ENCODE measurements around the gene FBXW12. TPM values are rescaled to one million over a fixed set of nuclear protein-coding genes. Genes with fewer than 3 reads are reported as not detected.

FBXW12 gene
- not detected for total RNA-seq

GRCh38 chr3:48371651-48372376, at the start of gene FBXW12:
Gene FBXW12 (plus strand): TSS chr3:48372219. CDS start chr3:48372768, 549 bp downstream.

GRCh38 chr3:48333346-48334245, 38.4 kb upstream of the FBXW12 start, which contains the start of gene SPINK8:
Gene SPINK8 (minus strand): TSS chr3:48333661. CDS start chr3:48328341, 5,320 bp downstream.

GRCh38 chr3:48429960-48430707, 58.1 kb downstream of the FBXW12 start, which contains the start of gene PLXNB1:
Gene PLXNB1 (minus strand): TSS chr3:48430086. CDS start chr3:48424611, 5,475 bp downstream.

GRCh38 chr3:48439820-48440589, 68.0 kb downstream of the FBXW12 start, which contains the start of the genes CCDC51 and TMA7:
Gene CCDC51 (minus strand): TSS chr3:48440119. CDS start chr3:48435128, 4,991 bp downstream.
Gene TMA7 (plus strand): TSS chr3:48440257. CDS start chr3:48440297, 40 bp downstream.

Other genes starting within 250 kb of the FBXW12 start
- 10 to 100 TPM; 15.8 to 16.3 TPM for gene CDC25A, start 183.8 kb upstream of the FBXW12 start, total RNA-seq
- gene CAMP, start 148.7 kb upstream of the FBXW12 start, total RNA-seq, result not detected
- 10 to 100 TPM; 44.5 to 48.6 TPM for gene ZNF589, start 131.1 kb upstream of the FBXW12 start, total RNA-seq
- gene NME6, start 70.9 kb upstream of the FBXW12 start, total RNA-seq, result 10 to 100 TPM; 32.0 to 34.8 TPM
- gene SPINK8, start 38.6 kb upstream of the FBXW12 start, total RNA-seq, result not detected
- 1 to 10 TPM; 2.1 to 2.6 TPM for gene PLXNB1, start 57.9 kb downstream of the FBXW12 start, total RNA-seq
- gene CCDC51, start 67.9 kb downstream of the FBXW12 start, total RNA-seq, result 10 to 100 TPM; 11.7 to 11.8 TPM
- 100 to 1,000 TPM; 293 to 318 TPM for gene TMA7, start 68.0 kb downstream of the FBXW12 start, total RNA-seq
- 10 to 100 TPM; 13.5 to 14.9 TPM for gene ATRIP, start 74.5 kb downstream of the FBXW12 start, total RNA-seq
- 100 to 1,000 TPM; 142 to 151 TPM for gene SHISA5, start 132.0 kb downstream of the FBXW12 start, total RNA-seq
- 10 to 100 TPM; 33.7 to 38.4 TPM for gene PFKFB4, start 184.6 kb downstream of the FBXW12 start, total RNA-seq
- not detected for gene UCN2, start 191.6 kb downstream of the FBXW12 start, total RNA-seq
- under 1 TPM; 0.17 to 0.60 TPM for gene COL7A1, start 223.1 kb downstream of the FBXW12 start, total RNA-seq
- gene UQCRC1, start 237.4 kb downstream of the FBXW12 start, total RNA-seq, result 100 to 1,000 TPM; 117 to 140 TPM
- under 1 TPM in 1 of 2 experiments, not detected in 1; 0.55 TPM for gene TMEM89, start 249.6 kb downstream of the FBXW12 start, total RNA-seq

Data from activated naive CD4-positive, alpha-beta T cell treated with anti-CD3 and anti-CD28 coated beads, Interleukin-2, amount 10 ng/mL, durations not matched to agents 5 hours and 36 hours (primary cell).